NT2/D1 (cell line): ENCODE results near the gene CDRT4.

Experiments used
- YY1 ChIP-seq: IDR thresholded peaks from 2 replicates; pipeline ENCODE4 v1.6.1; 2011; ENCODE audit not compliant: insufficient read length, insufficient read depth
- ZNF274 ChIP-seq: IDR thresholded peaks from 2 replicates; pipeline ENCODE4 v1.6.1; 2011; ENCODE audit warnings: mild to moderate bottlenecking, low read depth, low read length

- TF ChIP-seq YY1: no peak
- TF ChIP-seq ZNF274: no peak
These were observed 22.6 kb downstream of the CDRT4 start for GRCh38 chr17:15444805-15445204.
